PC-9 (cell line): ENCODE data around the gene LATS2. TPM values are rescaled to one million over a fixed set of nuclear protein-coding genes. Genes with fewer than 3 reads are reported as not detected.

ENCODE experiments used
- BruUV-seq: library from RNA; stranded (reverse); fragments of 400-500 nt; replicated peaks from 2 replicates; lab custom pipeline; 2021; lab: Mats Ljungman, UMichigan
- CTCF ChIA-PET: fragments of 300-600 bp; sonication (Branson Sonifier 250); formaldehyde crosslinking; loops from one replicate; lab custom pipeline; 2022; ENCODE audit warnings: antibody characterized with exemption; lab: Charles Lee
- POLR2A ChIA-PET: fragments of 300-600 bp; sonication (Branson Sonifier 250); formaldehyde crosslinking; loops from one replicate; lab custom pipeline; 2022; ENCODE audit warnings: antibody characterized with exemption; ENCODE audit not compliant: unreplicated experiment; lab: Charles Lee
- DNase-seq, 2 experiments: peaks; one replicate each; pipeline versions ENCODE4 v3.0.0 to v3.0.0-alpha.2; 2015 to 2022; ENCODE audit warnings: mixed read lengths in 1 of 2
- H2AFZ ChIP-seq: fragments of 200-600 bp; sonication (generic); 2 replicates; pipeline ENCODE4 v1.8.1; 2017; ENCODE audit warnings: antibody characterized with exemption
- H3F3A ChIP-seq: fragments of 200-600 bp; sonication (generic); 2 replicates; pipeline ENCODE4 v1.8.1; 2017; ENCODE audit warnings: antibody characterized with exemption, mild to moderate bottlenecking, low read depth; ENCODE audit not compliant: insufficient read depth
- H3K27ac ChIP-seq: fragments of 200-600 bp; sonication (generic); 2 replicates; pipeline ENCODE4 v1.6.1; 2016; ENCODE audit warnings: mixed run types
- H3K27me3 ChIP-seq: fragments of 200-600 bp; sonication (generic); 2 replicates; pipeline ENCODE4 v1.6.1; 2016; ENCODE audit warnings: low read depth, mixed run types; ENCODE audit not compliant: insufficient read depth
- H3K36me3 ChIP-seq: fragments of 200-600 bp; sonication (generic); 2 replicates; pipeline ENCODE4 v1.6.1; 2016; ENCODE audit warnings: low read depth, mixed run types
- H3K4me1 ChIP-seq: fragments of 200-600 bp; sonication (generic); replicated peaks from 2 replicates; pipeline ENCODE4 v1.6.1; 2016; ENCODE audit warnings: mixed run types; ENCODE audit not compliant: insufficient read depth
- H3K4me2 ChIP-seq: fragments of 200-600 bp; sonication (generic); 2 replicates; pipeline ENCODE4 v1.6.1; 2017; ENCODE audit warnings: mixed run types
- H3K4me3 ChIP-seq: fragments of 200-600 bp; sonication (generic); 2 replicates; pipeline ENCODE4 v1.6.1; 2016; ENCODE audit warnings: mixed run types
- H3K79me2 ChIP-seq: fragments of 200-600 bp; sonication (generic); 2 replicates; pipeline ENCODE4 v1.6.1; 2017; ENCODE audit warnings: low read depth, mixed run types
- H3K9me2 ChIP-seq: fragments of 200-600 bp; sonication (generic); 2 replicates; pipeline ENCODE4 v1.8.1; 2017; ENCODE audit warnings: mild to moderate bottlenecking; ENCODE audit not compliant: insufficient read depth
- H3K9me3 ChIP-seq: fragments of 200-600 bp; sonication (generic); 2 replicates; pipeline ENCODE4 v1.8.1; 2016; ENCODE audit warnings: low read depth; ENCODE audit not compliant: insufficient read depth
- H4K20me1 ChIP-seq: fragments of 200-600 bp; sonication (generic); 2 replicates; pipeline ENCODE4 v1.8.1; 2017; ENCODE audit not compliant: insufficient read depth
- EZH2 ChIP-seq: fragments of 200-600 bp; sonication (generic); IDR thresholded peaks from 2 replicates; pipeline ENCODE4 v1.8.0; 2017; ENCODE audit warnings: antibody characterized with exemption, low read depth
- intact Hi-C: fragments of 100-400 bp; cut with micrococcal nuclease; formaldehyde crosslinking; loops from one replicate; pipeline ENCODE4 v1.10.0; 2022; ENCODE audit not compliant: unreplicated experiment
- total RNA-seq: library from RNA; stranded (reverse); gene quantifications from 2 replicates; pipeline ENCODE4 v1.2.3, GENCODE V29; 2021
- TF ChIP-seq, protein P1 (sequence below): fragments of 200-600 bp; sonication (generic); conservative IDR thresholded peaks from 2 replicates; pipeline ENCODE4 v1.6.1; 2017; ENCODE audit warnings: mixed run types, antibody characterized with exemption, mild to moderate bottlenecking, moderate library complexity

The LATS2 gene
- total RNA-seq, 1 experiment from 2014 or later, result 12.3 TPM

DNA sequence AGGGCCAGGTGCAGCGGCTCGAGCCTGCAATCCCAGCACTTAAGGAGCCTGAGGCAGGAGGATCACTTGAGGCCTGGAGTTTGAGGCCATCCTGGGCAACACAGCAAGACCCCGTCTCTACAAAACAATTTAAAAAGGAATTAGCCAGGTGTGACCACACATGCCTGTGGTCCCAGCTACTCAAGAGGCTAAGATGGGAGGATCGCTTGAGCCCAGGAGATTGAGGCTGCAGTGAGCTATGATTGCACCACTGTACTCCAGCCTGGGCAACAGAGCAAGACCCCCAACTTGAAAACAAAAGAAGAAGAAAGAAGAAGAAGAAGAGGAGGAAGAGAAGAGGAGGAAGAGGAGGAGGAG, 47.7 kb downstream of the LATS2 start:
- peaks cover 15% of the 10 kb centered on the region; the same call in 1 of the 2 replicates for H3K79me2 ChIP-seq
- peaks cover 20% of the 10 kb centered on the region for H3K4me1 ChIP-seq
- ChIA-PET POLR2A (interaction anchor here (0.7 kb wide), 1 partner anchor 23 kb away, joined by 3 read pairs; no protein-coding TSS in a partner anchor), CTCF (no interaction called here)
- H3K4me3 ChIP-seq, result no peak overlapping the region
- H3K4me2 ChIP-seq, result no peak overlapping the region
- H3K36me3 ChIP-seq, result no peaks in the 10 kb centered on the region
- H3K27me3 ChIP-seq, result no peaks in the 10 kb centered on the region
- no peak for DNase-seq
- H2AFZ ChIP-seq, result no peak overlapping the region
- intact Hi-C loops, result no loop called here
- TF ChIP-seq EZH2, result no peak
- TF ChIP-seq, protein P1, sequence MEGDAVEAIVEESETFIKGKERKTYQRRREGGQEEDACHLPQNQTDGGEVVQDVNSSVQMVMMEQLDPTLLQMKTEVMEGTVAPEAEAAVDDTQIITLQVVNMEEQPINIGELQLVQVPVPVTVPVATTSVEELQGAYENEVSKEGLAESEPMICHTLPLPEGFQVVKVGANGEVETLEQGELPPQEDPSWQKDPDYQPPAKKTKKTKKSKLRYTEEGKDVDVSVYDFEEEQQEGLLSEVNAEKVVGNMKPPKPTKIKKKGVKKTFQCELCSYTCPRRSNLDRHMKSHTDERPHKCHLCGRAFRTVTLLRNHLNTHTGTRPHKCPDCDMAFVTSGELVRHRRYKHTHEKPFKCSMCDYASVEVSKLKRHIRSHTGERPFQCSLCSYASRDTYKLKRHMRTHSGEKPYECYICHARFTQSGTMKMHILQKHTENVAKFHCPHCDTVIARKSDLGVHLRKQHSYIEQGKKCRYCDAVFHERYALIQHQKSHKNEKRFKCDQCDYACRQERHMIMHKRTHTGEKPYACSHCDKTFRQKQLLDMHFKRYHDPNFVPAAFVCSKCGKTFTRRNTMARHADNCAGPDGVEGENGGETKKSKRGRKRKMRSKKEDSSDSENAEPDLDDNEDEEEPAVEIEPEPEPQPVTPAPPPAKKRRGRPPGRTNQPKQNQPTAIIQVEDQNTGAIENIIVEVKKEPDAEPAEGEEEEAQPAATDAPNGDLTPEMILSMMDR, result no peak
- H4K20me1 ChIP-seq, result peaks cover 57% of the 10 kb centered on the region
- H3K9me3 ChIP-seq, result no peaks in the 10 kb centered on the region
- BruUV-seq, result no TSS peak
- no peak overlapping the region for H3K27ac ChIP-seq
- H3F3A ChIP-seq, result peaks cover 26% of the 10 kb centered on the region; the same call in 1 of the 2 replicates
- no peaks in the 10 kb centered on the region for H3K9me2 ChIP-seq

DNA sequence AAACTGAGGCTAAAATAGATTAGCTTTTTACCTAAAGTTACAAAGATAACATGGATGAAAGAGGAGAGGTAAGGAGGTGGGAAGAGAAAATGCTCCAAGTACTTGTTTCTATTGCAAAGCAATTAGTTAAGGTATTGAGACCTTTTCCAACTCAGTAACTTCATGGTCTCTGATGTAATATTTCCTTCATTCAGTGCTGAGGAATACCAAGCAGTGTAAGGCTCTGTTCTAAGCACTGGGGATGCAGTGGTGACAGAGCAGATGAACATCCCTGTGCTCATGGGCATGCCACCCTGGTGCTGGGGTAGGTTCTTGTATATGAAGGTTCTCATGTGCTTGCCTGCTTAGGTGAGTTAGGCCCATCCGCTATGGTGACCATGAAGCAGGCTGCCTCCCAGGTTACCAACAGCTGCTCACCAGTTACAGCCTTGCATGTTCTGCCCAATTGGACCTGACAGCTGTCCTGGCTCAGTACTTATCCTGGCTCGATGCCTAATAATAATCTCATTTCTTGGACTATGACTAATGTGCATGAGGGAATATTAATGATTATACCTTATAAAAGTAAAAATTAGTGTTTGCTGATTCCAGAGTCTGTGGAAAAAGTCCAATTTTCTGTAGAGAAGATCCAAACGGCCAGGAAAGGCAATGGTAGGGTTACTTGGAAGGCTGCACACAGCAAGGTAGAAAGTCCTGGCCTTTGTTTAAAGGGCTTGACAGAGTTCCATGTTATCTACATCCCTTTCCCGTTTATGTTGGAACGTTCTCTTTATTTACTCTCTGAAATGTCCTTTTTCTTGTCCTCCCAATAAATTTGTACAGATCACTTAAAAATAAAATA, 48.3 kb downstream of the LATS2 start:
- no peaks in the 10 kb centered on the region for H3K36me3 ChIP-seq
- H3K27ac ChIP-seq, result no peak overlapping the region
- TF ChIP-seq, protein P1, result no peak
- no peak for TF ChIP-seq EZH2
- no peak for DNase-seq
- no peaks in the 10 kb centered on the region for H3K9me2 ChIP-seq
- H3K79me2 ChIP-seq, result peaks cover 15% of the 10 kb centered on the region; the same call in 1 of the 2 replicates
- intact Hi-C loops, result no loop called here
- no peaks in the 10 kb centered on the region for H3K27me3 ChIP-seq
- no peak overlapping the region for H2AFZ ChIP-seq
- peaks cover 57% of the 10 kb centered on the region for H4K20me1 ChIP-seq
- ChIA-PET CTCF (no interaction called here), POLR2A (interaction anchor here (0.7 kb wide), 1 partner anchor 23 kb away, joined by 3 read pairs; no protein-coding TSS in a partner anchor)
- no peak overlapping the region for H3K4me3 ChIP-seq
- no TSS peak for BruUV-seq
- H3F3A ChIP-seq, result peaks cover 23% of the 10 kb centered on the region; the same call in 1 of the 2 replicates
- H3K9me3 ChIP-seq, result no peaks in the 10 kb centered on the region
- no peak overlapping the region for H3K4me2 ChIP-seq
- H3K4me1 ChIP-seq, result peaks cover 20% of the 10 kb centered on the region

DNA sequence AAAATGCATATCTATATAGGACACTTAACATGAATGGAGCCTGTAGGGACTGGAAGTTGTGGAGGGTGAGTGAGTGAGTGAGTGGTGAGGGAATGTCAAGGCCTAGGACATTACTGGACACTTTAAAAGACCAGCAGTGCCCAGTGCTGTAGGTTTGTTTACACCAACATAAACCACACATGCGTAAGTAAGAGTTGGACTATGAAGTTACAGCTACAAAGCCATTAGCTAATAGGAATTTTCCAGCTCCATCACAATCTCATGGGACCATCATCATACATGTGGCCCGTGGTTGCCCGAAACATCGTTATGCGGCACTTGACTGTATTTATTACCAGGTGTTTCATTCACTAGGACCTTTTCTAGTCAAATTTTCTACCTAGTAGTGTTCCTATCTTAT, 49.2 kb downstream of the LATS2 start:
- H3K4me1 ChIP-seq, result peaks cover 19% of the 10 kb centered on the region
- H2AFZ ChIP-seq, result no peak overlapping the region
- ChIA-PET CTCF (no interaction called here), POLR2A (no interaction called here)
- no peak overlapping the region for H3K4me2 ChIP-seq
- H3F3A ChIP-seq, result peaks cover 17% of the 10 kb centered on the region; the same call in 1 of the 2 replicates
- peaks cover 15% of the 10 kb centered on the region; the same call in 1 of the 2 replicates for H3K79me2 ChIP-seq
- H3K27me3 ChIP-seq, result no peaks in the 10 kb centered on the region
- TF ChIP-seq, protein P1, result no peak
- no peak for TF ChIP-seq EZH2
- H3K9me3 ChIP-seq, result no peaks in the 10 kb centered on the region
- no peaks in the 10 kb centered on the region for H3K36me3 ChIP-seq
- H3K27ac ChIP-seq, result no peak overlapping the region
- DNase-seq, result no peak
- H4K20me1 ChIP-seq, result peaks cover 57% of the 10 kb centered on the region
- BruUV-seq, result no TSS peak
- intact Hi-C loops, result no loop called here
- H3K9me2 ChIP-seq, result no peaks in the 10 kb centered on the region
- H3K4me3 ChIP-seq, result no peak overlapping the region
